ENCODE measurements around the gene SLC23A3.

The SLC23A3 gene

DNA sequence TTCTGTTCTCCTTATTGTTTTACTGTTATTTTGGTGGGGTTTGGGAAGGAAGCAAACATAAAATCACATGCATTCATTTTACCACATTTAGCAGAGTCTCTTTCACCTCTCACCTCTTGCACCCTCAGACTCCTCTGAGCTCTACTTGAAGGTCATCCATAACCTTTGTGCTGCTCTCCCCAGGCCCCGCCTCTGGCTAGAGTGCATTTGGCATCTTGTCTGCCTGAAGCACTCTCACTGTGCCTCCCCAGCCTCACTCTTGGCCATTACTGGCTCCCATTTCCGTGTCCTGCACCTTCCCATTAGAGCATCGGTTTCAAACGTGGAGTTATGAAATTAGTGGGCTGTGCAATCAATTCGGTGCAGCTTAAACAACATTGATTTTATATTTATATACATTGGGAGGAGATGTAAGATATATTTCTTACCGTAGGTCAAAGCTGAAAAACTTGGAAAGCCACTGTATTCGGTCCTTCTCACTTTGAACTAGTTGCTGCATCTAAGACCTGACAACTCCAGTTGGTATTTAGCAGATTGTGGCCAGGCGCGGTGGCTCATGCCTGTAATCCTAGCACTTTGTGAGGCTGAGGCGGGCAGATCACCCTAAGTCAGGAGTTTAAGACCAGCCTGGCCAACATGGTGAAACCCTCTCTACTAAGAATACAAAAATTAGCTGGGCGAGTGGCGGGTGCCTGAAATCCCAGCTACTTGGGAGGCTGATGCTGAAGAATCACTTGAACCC is 29.8 kb upstream of the SLC23A3 start:
- no peak for DNase-seq
- no peaks in the 10 kb centered on the region for H3K36me3 ChIP-seq (replicated peaks; ENCODE audit: insufficient read depth, low read length)
- H2AFZ ChIP-seq (ENCODE audit: low read length), result no peak overlapping the region
- H3K27ac ChIP-seq (ENCODE audit: low read length), result no peak overlapping the region
- no peaks in the 10 kb centered on the region for H3K9me3 ChIP-seq (replicated peaks; ENCODE audit: insufficient read depth, low read length)
- no peaks in the 10 kb centered on the region for H3K79me2 ChIP-seq (ENCODE audit: low read length)
- H3K4me3 ChIP-seq (ENCODE audit: low read length), result no peak overlapping the region
- no peaks in the 10 kb centered on the region for H3K9me2 ChIP-seq (replicated peaks; ENCODE audit: insufficient read depth, low read length)
- no peaks in the 10 kb centered on the region for H4K20me1 ChIP-seq (ENCODE audit: insufficient read depth, low read length)
- H3F3A ChIP-seq (ENCODE audit: insufficient read depth, low read length), result no peaks in the 10 kb centered on the region
- no peak overlapping the region for H3K9ac ChIP-seq (ENCODE audit: low read length)
- no peak overlapping the region for H3K4me2 ChIP-seq (ENCODE audit: low read depth, low read length)
- no peaks in the 10 kb centered on the region for H3K27me3 ChIP-seq (replicated peaks; ENCODE audit: insufficient read depth, low read length)
- no peaks in the 10 kb centered on the region for H3K4me1 ChIP-seq (ENCODE audit: low read length)
- no peak for TF ChIP-seq EZH2 (optimal IDR thresholded peaks at IDR 0.05; ENCODE audit: low read depth, low read length)
- TF ChIP-seq, protein P1, sequence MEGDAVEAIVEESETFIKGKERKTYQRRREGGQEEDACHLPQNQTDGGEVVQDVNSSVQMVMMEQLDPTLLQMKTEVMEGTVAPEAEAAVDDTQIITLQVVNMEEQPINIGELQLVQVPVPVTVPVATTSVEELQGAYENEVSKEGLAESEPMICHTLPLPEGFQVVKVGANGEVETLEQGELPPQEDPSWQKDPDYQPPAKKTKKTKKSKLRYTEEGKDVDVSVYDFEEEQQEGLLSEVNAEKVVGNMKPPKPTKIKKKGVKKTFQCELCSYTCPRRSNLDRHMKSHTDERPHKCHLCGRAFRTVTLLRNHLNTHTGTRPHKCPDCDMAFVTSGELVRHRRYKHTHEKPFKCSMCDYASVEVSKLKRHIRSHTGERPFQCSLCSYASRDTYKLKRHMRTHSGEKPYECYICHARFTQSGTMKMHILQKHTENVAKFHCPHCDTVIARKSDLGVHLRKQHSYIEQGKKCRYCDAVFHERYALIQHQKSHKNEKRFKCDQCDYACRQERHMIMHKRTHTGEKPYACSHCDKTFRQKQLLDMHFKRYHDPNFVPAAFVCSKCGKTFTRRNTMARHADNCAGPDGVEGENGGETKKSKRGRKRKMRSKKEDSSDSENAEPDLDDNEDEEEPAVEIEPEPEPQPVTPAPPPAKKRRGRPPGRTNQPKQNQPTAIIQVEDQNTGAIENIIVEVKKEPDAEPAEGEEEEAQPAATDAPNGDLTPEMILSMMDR (IDR thresholded peaks at IDR 0.05; ENCODE audit: low read length), result no peak
- no peak for TF ChIP-seq EZH2phosphoT487 (IDR thresholded peaks at IDR 0.05; ENCODE audit: low read length)

DNA sequence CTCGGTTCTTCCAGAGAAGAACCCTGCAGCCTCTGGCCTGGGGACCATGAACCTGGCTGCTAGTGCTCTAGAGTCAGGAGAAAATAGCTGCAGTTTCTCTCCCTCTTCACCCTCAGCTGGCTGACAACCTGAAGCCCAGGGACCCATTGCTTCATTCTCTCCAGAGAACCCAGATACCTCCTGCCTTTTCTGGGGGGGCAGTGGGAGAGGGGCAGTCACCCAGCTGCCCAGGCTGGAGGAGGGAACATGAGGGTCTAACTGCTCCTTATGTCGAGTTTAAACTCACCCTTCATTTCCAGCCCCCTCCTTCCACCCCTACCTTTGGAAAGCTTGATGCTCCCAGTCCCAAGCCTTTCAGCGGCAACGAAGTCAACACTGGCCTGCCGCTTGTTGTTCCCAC is 29.1 kb upstream of the SLC23A3 start:
- TF ChIP-seq, protein P1 (IDR thresholded peaks at IDR 0.05; ENCODE audit: low read length), result no peak
- TF ChIP-seq EZH2phosphoT487 (IDR thresholded peaks at IDR 0.05; ENCODE audit: low read length) (no peak), EZH2 (optimal IDR thresholded peaks at IDR 0.05; ENCODE audit: low read depth, low read length) (no peak)
- no peaks in the 10 kb centered on the region for H3K27me3 ChIP-seq (replicated peaks; ENCODE audit: insufficient read depth, low read length)
- H3F3A ChIP-seq (ENCODE audit: insufficient read depth, low read length), result no peaks in the 10 kb centered on the region
- H3K9ac ChIP-seq (ENCODE audit: low read length), result no peak overlapping the region
- H3K4me3 ChIP-seq (ENCODE audit: low read length), result no peak overlapping the region
- no peaks in the 10 kb centered on the region for H3K9me3 ChIP-seq (replicated peaks; ENCODE audit: insufficient read depth, low read length)
- no peak overlapping the region for H3K27ac ChIP-seq (ENCODE audit: low read length)
- H3K4me2 ChIP-seq (ENCODE audit: low read depth, low read length), result no peak overlapping the region
- H3K4me1 ChIP-seq (ENCODE audit: low read length), result no peaks in the 10 kb centered on the region
- no peaks in the 10 kb centered on the region for H3K36me3 ChIP-seq (replicated peaks; ENCODE audit: insufficient read depth, low read length)
- DNase-seq, result no peak
- no peak overlapping the region for H2AFZ ChIP-seq (ENCODE audit: low read length)
- no peaks in the 10 kb centered on the region for H3K9me2 ChIP-seq (replicated peaks; ENCODE audit: insufficient read depth, low read length)
- no peaks in the 10 kb centered on the region for H4K20me1 ChIP-seq (ENCODE audit: insufficient read depth, low read length)
- no peaks in the 10 kb centered on the region for H3K79me2 ChIP-seq (ENCODE audit: low read length)

DNA sequence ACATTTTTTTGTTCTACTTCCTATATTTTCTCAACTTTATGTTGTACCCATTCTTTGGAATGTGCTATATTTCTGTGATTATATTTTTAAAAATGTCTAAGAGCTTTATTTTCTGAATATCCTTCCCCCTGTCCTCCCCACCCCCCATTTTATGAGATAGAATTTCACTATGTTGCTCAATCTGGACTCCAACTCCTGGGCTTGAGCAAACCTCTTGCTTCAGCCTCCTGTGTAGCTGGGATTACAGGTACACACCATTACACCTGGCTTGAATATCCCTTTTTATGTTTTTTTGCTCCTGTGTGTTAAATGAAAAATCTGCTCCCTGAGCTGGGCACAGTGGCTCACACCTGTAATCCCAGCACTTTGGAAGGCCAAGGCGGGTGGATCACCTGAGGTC is 27.6 kb upstream of the SLC23A3 start:
- no peaks in the 10 kb centered on the region for H3K79me2 ChIP-seq (ENCODE audit: low read length)
- TF ChIP-seq, protein P1 (IDR thresholded peaks at IDR 0.05; ENCODE audit: low read length), result no peak
- no peak for TF ChIP-seq EZH2phosphoT487 (IDR thresholded peaks at IDR 0.05; ENCODE audit: low read length)
- no peak for TF ChIP-seq EZH2 (optimal IDR thresholded peaks at IDR 0.05; ENCODE audit: low read depth, low read length)
- H3K27me3 ChIP-seq (replicated peaks; ENCODE audit: insufficient read depth, low read length), result no peaks in the 10 kb centered on the region
- H3F3A ChIP-seq (ENCODE audit: insufficient read depth, low read length), result no peaks in the 10 kb centered on the region
- no peak overlapping the region for H3K9ac ChIP-seq (ENCODE audit: low read length)
- H3K9me3 ChIP-seq (replicated peaks; ENCODE audit: insufficient read depth, low read length), result no peaks in the 10 kb centered on the region
- no peak overlapping the region for H3K4me3 ChIP-seq (ENCODE audit: low read length)
- no peaks in the 10 kb centered on the region for H3K9me2 ChIP-seq (replicated peaks; ENCODE audit: insufficient read depth, low read length)
- H3K4me2 ChIP-seq (ENCODE audit: low read depth, low read length), result no peak overlapping the region
- no peak overlapping the region for H3K27ac ChIP-seq (ENCODE audit: low read length)
- no peaks in the 10 kb centered on the region for H3K36me3 ChIP-seq (replicated peaks; ENCODE audit: insufficient read depth, low read length)
- no peaks in the 10 kb centered on the region for H4K20me1 ChIP-seq (ENCODE audit: insufficient read depth, low read length)
- no peak overlapping the region for H2AFZ ChIP-seq (ENCODE audit: low read length)
- no peak for DNase-seq
- H3K4me1 ChIP-seq (ENCODE audit: low read length), result no peaks in the 10 kb centered on the region
